HEK293 (cell line): ENCODE results near the gene ACTR1B.

Experiments
- BCL11A ChIP-seq: fragments of 450-650 bp; formaldehyde crosslinking; IDR thresholded peaks from 2 replicates; pipeline ENCODE4 v1.5.1; 2016; ENCODE audit warnings: low read depth, missing biosample characterization, missing genetic modification characterization
- ELK4 ChIP-seq: IDR thresholded peaks from 2 replicates; pipeline ENCODE4 v1.6.1; 2011; ENCODE audit warnings: mild to moderate bottlenecking, low read depth, low read length, borderline replicate concordance
- ZBTB8A ChIP-seq: fragments of 450-650 bp; formaldehyde crosslinking; IDR thresholded peaks from 2 replicates; pipeline ENCODE4 v1.5.1; 2016; ENCODE audit warnings: missing biosample characterization, missing genetic modification characterization
- ZEB2 ChIP-seq: fragments of 450-650 bp; formaldehyde crosslinking; IDR thresholded peaks from 2 replicates; pipeline ENCODE4 v1.5.1; 2016; ENCODE audit warnings: missing biosample characterization, missing genetic modification characterization
- ZNF10 ChIP-seq: fragments of 450-650 bp; formaldehyde crosslinking; IDR thresholded peaks from 2 replicates; pipeline ENCODE4 v1.5.1; 2017; ENCODE audit warnings: missing biosample characterization, missing genetic modification characterization
- ZNF274 ChIP-seq, 2 experiments: fragments of 200-500 bp in 1 of 2; fragments of 450-650 bp in 1 of 2; sonication (Bioruptor generic) in 1 of 2; formaldehyde crosslinking in 1 of 2; IDR thresholded peaks; 2 replicates each; pipeline versions ENCODE4 v1.5.1 to v1.6.1; 2014 to 2016; ENCODE audit warnings: borderline replicate concordance in 1 of 2, inconsistent platforms in 1 of 2, low read length in 1 of 2, missing biosample characterization in 1 of 2, missing genetic modification characterization in 1 of 2
- ZNF670 ChIP-seq: fragments of 450-650 bp; formaldehyde crosslinking; IDR thresholded peaks from 2 replicates; pipeline ENCODE4 v1.5.1; 2016; ENCODE audit warnings: missing biosample characterization, missing genetic modification characterization, low read depth
- ZNF701 ChIP-seq: fragments of 450-650 bp; formaldehyde crosslinking; IDR thresholded peaks from 2 replicates; pipeline ENCODE4 v1.5.1; 2016; ENCODE audit warnings: missing biosample characterization, missing genetic modification characterization

DNA sequence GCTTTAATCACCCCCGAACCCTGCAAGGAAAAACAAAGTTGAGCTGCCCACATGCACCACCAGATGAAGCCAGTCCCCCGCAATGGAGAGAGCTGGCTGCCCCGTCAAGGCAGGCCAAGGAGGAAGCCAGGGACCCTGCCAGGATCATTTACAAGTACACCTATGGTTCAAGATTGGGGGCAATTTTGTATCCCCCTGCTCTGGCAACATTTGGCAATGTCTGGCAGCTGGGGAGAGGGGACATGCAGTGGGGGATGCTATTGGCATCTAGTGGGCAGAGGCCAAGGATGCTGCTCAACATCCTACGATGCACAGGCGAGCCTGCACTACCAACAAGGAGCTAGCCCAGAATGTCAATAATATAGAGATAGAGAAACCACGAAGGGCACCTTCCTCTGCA, 1.9 kb downstream of the ACTR1B start:
- TF ChIP-seq ZNF10 (tag by site-specific recombination): no peak
- TF ChIP-seq BCL11A: no peak
- TF ChIP-seq ZEB2 (tag by site-specific recombination): no peak
- no peak for TF ChIP-seq ELK4
- no peak for TF ChIP-seq ZNF701
- TF ChIP-seq ZBTB8A (tag by site-specific recombination): no peak
- no peak for TF ChIP-seq ZNF670 (tag by site-specific recombination)
- no peak for TF ChIP-seq ZNF274 (IDR thresholded peaks at IDR 0.05; ENCODE audit: low read length)
- no peak for TF ChIP-seq ZNF274 (tag by site-specific recombination; IDR thresholded peaks at IDR 0.05; ENCODE audit: borderline replicate concordance)
